ENCODE measurements around the gene PCCA. TPM values are rescaled to one million over a fixed set of nuclear protein-coding genes. Genes with fewer than 3 reads are reported as not detected.

Gene PCCA
- total RNA-seq, 1 donor from 2014 or later: 66.8 TPM

DNA sequence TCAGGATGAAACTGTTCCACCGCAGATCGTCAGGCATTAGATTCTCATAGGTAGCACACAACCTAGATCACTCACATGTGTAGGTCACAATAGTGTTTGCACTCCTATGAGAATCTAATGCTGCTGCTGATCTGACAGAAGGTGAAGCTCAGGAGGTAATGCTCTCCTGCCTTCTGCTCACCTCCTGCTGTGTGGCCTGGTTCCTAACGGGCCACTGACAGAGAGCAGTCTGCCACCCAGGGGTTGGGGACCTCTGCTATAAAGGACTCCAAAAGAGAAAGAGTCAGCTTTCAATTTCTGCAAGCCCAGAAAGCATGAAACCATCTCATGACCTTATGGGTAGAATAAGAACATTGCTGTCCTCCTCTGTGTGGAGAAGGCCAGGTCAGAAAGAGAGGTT is 43.5 kb upstream of the PCCA start:
- no peak for DNase-seq
- Mint-ChIP-seq H3K27ac (ENCODE audit: unreplicated experiment) (no peak overlapping the region), H3K4me3 (ENCODE audit: unreplicated experiment) (no peak overlapping the region), H3K36me3 (ENCODE audit: unreplicated experiment) (no peaks in the 10 kb centered on the region), H3K9me3 (ENCODE audit: unreplicated experiment) (no peaks in the 10 kb centered on the region), H3K27me3 (ENCODE audit: unreplicated experiment) (no peaks in the 10 kb centered on the region), H3K4me1 (ENCODE audit: low read depth, unreplicated experiment) (no peaks in the 10 kb centered on the region)
- TF ChIP-seq, protein P1, sequence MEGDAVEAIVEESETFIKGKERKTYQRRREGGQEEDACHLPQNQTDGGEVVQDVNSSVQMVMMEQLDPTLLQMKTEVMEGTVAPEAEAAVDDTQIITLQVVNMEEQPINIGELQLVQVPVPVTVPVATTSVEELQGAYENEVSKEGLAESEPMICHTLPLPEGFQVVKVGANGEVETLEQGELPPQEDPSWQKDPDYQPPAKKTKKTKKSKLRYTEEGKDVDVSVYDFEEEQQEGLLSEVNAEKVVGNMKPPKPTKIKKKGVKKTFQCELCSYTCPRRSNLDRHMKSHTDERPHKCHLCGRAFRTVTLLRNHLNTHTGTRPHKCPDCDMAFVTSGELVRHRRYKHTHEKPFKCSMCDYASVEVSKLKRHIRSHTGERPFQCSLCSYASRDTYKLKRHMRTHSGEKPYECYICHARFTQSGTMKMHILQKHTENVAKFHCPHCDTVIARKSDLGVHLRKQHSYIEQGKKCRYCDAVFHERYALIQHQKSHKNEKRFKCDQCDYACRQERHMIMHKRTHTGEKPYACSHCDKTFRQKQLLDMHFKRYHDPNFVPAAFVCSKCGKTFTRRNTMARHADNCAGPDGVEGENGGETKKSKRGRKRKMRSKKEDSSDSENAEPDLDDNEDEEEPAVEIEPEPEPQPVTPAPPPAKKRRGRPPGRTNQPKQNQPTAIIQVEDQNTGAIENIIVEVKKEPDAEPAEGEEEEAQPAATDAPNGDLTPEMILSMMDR (IDR thresholded peaks at IDR 0.05; ENCODE audit: partially characterized antibody, unreplicated experiment): no peak

DNA sequence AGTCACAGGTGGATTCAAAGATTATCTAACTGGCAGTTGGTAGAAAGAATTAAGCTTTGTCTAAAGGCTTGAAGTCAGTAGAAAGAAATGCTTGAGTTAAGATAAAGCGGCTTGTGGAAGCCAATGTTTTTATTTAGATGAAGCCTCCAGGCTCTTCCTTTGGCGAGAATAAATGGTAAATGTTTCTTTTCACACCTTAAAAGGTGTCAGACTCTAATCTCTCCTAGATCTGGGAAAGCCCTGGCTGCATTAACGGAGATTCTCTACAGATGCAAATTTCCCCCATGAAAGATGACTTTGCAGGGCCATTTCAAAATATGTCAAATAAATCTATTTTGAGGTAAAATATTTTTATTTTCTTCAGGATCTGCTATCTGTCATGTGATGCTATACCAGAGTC is 37.8 kb upstream of the PCCA start:
- no peaks in the 10 kb centered on the region for H3K36me3 Mint-ChIP-seq (ENCODE audit: unreplicated experiment)
- no peak for DNase-seq
- H3K4me3 Mint-ChIP-seq (ENCODE audit: unreplicated experiment): no peak overlapping the region
- no peaks in the 10 kb centered on the region for H3K9me3 Mint-ChIP-seq (ENCODE audit: unreplicated experiment)
- TF ChIP-seq, protein P1 (IDR thresholded peaks at IDR 0.05; ENCODE audit: partially characterized antibody, unreplicated experiment): no peak
- H3K27me3 Mint-ChIP-seq (ENCODE audit: unreplicated experiment): no peaks in the 10 kb centered on the region
- no peaks in the 10 kb centered on the region for H3K4me1 Mint-ChIP-seq (ENCODE audit: low read depth, unreplicated experiment)
- H3K27ac Mint-ChIP-seq (ENCODE audit: unreplicated experiment): no peak overlapping the region

DNA sequence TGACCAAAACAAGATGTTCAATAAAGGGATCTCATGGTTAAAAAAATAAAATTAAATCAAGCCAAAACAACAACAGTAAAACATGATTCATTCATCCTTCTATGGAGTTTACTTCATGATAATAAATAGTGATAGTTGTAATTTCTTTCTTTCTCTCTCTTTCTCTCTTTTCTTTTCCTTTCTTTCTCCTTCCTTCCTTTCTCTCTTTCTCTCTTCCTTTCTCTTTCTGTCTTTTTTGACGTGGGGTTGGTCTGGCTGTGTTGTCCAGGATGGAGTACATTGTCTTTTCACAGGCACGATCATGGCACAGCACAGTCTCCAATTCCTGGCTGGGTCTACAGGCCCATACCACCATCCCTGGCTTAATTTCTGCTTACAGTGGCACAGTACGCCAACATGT is 29.1 kb upstream of the PCCA start:
- Mint-ChIP-seq H3K4me1 (ENCODE audit: low read depth, unreplicated experiment) (peaks cover 2% of the 10 kb centered on the region), H3K27ac (ENCODE audit: unreplicated experiment) (no peak overlapping the region), H3K27me3 (ENCODE audit: unreplicated experiment) (peaks cover 4% of the 10 kb centered on the region), H3K9me3 (ENCODE audit: unreplicated experiment) (peaks cover 10% of the 10 kb centered on the region), H3K4me3 (ENCODE audit: unreplicated experiment) (no peak overlapping the region), H3K36me3 (ENCODE audit: unreplicated experiment) (peaks cover 10% of the 10 kb centered on the region)
- TF ChIP-seq, protein P1 (IDR thresholded peaks at IDR 0.05; ENCODE audit: partially characterized antibody, unreplicated experiment): no peak
- DNase-seq: no peak

DNA sequence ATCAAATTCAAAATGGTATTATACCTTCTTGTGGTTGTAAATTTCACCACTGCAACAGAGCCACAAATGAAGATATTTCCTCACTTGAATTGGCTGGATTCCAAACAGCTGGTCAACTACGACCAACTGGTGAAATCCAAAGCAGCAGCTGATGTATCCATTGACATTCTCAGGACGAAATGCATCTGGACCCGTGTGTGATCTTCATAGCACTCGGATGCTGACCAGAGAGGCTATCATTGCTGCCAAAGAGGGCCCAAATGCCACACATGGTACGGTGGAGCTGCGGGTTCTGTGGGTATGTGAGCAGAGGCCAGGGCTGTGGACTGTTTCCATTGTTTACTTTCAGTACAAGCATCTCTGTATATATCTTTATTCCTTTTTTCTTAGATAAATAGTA is 25.6 kb upstream of the PCCA start:
- H3K4me1 Mint-ChIP-seq (ENCODE audit: low read depth, unreplicated experiment): peaks cover 2% of the 10 kb centered on the region
- H3K36me3 Mint-ChIP-seq (ENCODE audit: unreplicated experiment): peaks cover 10% of the 10 kb centered on the region
- TF ChIP-seq, protein P1 (IDR thresholded peaks at IDR 0.05; ENCODE audit: partially characterized antibody, unreplicated experiment): no peak
- no peak overlapping the region for H3K4me3 Mint-ChIP-seq (ENCODE audit: unreplicated experiment)
- H3K9me3 Mint-ChIP-seq (ENCODE audit: unreplicated experiment): peaks cover 8% of the 10 kb centered on the region
- DNase-seq: no peak
- H3K27ac Mint-ChIP-seq (ENCODE audit: unreplicated experiment): no peak overlapping the region
- H3K27me3 Mint-ChIP-seq (ENCODE audit: unreplicated experiment): peaks cover 1% of the 10 kb centered on the region

DNA sequence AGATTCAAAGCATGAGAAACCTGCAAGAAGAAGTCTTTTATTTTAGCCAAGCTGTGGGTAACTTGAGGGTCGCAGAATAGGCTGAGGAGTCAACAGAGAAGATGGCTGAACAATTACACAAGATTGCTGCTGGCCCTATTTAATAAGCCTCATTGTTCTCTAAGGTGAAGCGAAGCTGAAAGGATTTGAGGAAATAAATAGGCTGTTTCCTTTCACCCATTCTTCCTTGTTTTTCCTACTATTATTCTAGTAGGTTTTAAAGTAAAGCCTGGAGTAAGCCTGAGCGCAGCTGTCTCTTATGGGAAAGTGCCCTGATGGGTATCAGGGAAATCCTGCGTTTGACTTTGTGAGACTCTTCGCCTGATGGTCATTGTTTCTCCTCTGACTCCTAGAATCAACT is 25.0 kb upstream of the PCCA start:
- H3K9me3 Mint-ChIP-seq (ENCODE audit: unreplicated experiment): peaks cover 3% of the 10 kb centered on the region
- H3K27me3 Mint-ChIP-seq (ENCODE audit: unreplicated experiment): no peaks in the 10 kb centered on the region
- DNase-seq: no peak
- H3K4me3 Mint-ChIP-seq (ENCODE audit: unreplicated experiment): no peak overlapping the region
- H3K4me1 Mint-ChIP-seq (ENCODE audit: low read depth, unreplicated experiment): peaks cover 2% of the 10 kb centered on the region
- no peak overlapping the region for H3K27ac Mint-ChIP-seq (ENCODE audit: unreplicated experiment)
- H3K36me3 Mint-ChIP-seq (ENCODE audit: unreplicated experiment): peaks cover 5% of the 10 kb centered on the region
- TF ChIP-seq, protein P1 (IDR thresholded peaks at IDR 0.05; ENCODE audit: partially characterized antibody, unreplicated experiment): no peak

Measured in glutamatergic neuron (in vitro differentiated cells).